Measurements from ENCODE around the gene GLT1D1.

GLT1D1 gene

DNA sequence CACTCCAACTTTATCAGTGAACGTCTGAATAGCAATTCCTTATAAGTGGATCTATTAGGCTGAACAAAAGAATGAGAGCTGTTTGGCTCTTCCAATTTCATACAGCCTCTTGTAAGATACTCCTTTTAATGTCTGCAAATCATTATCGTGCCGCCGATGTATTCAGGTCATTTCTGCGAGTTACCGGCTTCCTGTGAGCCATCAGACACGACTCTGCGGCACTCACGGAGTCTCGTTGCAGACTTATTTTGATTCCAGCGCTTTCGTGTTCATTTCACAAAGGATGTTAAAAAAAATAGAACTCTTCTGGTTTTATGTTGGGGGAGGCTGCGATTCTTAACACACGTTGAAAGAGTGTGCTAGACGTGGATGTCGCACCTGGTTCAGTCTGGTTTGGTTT, 106.6 kb downstream of the GLT1D1 start:
- no peak for TF ChIP-seq TAF1 (IDR thresholded peaks at IDR 0.05; ENCODE audit: borderline replicate concordance, insufficient read depth, low read length)

DNA sequence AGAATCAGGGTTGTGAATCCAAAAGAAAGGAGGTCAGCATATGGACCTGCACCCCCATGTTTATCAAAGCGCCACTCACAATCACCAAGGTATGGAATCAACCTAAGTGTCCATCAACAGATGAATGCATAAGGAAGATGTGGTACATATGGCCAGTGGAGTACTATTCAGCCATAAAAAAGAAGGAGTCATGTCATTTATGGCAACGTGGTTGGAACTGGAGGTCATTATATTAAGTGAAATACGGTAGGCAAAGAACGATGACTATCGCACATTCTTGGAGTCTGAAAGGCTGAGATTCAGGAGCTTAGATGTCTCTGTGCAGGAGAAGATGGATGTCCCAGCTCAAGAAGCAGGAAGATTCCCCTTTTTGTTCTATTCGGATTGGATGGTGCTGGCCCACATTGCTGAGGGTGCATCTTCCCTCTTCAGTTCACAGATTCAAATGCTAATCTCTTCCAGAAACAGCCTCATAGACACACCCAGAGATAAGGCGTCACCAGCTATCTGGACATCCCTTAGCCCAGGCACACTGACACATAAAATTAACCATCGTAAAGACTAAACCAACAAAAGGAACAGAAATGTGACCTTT, 108.1 kb downstream of the GLT1D1 start:
- no peak for TF ChIP-seq TAF1 (IDR thresholded peaks at IDR 0.05; ENCODE audit: borderline replicate concordance, insufficient read depth, low read length)
- TF ChIP-seq POLR2AphosphoS5 (IDR thresholded peaks at IDR 0.05; ENCODE audit: low read depth, low read length): no peak
- TF ChIP-seq, protein P1, sequence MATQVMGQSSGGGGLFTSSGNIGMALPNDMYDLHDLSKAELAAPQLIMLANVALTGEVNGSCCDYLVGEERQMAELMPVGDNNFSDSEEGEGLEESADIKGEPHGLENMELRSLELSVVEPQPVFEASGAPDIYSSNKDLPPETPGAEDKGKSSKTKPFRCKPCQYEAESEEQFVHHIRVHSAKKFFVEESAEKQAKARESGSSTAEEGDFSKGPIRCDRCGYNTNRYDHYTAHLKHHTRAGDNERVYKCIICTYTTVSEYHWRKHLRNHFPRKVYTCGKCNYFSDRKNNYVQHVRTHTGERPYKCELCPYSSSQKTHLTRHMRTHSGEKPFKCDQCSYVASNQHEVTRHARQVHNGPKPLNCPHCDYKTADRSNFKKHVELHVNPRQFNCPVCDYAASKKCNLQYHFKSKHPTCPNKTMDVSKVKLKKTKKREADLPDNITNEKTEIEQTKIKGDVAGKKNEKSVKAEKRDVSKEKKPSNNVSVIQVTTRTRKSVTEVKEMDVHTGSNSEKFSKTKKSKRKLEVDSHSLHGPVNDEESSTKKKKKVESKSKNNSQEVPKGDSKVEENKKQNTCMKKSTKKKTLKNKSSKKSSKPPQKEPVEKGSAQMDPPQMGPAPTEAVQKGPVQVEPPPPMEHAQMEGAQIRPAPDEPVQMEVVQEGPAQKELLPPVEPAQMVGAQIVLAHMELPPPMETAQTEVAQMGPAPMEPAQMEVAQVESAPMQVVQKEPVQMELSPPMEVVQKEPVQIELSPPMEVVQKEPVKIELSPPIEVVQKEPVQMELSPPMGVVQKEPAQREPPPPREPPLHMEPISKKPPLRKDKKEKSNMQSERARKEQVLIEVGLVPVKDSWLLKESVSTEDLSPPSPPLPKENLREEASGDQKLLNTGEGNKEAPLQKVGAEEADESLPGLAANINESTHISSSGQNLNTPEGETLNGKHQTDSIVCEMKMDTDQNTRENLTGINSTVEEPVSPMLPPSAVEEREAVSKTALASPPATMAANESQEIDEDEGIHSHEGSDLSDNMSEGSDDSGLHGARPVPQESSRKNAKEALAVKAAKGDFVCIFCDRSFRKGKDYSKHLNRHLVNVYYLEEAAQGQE (IDR thresholded peaks at IDR 0.05; ENCODE audit: insufficient read depth in 1 of 2, low read depth in 2 of 2, low read length in 2 of 2): no peak
- TF ChIP-seq FOXP2 (optimal IDR thresholded peaks at IDR 0.05; ENCODE audit: borderline replicate concordance, extremely low read depth, extremely low read length, insufficient read depth): no peak
- no peak for TF ChIP-seq SIN3A (IDR thresholded peaks at IDR 0.05; ENCODE audit: borderline replicate concordance, insufficient read depth, low read length)

DNA sequence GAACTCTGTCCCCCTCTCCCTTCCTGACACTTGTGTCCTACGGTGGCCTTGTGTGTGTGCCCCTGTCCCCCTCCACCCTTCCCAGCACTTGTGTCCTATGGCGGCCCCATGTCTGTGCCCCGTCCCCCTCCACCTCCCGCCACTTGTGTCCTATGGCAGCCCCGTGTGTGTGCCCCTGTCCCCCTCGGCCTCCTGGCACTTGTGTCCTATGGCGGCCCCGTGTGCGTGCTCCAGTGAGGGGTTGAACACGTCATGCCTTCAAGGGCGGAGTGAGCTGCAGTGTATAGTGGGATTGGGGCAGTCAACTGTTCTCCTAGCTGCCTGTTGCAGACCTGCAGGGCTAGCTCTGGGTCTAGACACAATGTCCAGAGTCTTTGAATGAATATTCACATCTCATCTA, 108.7 kb downstream of the GLT1D1 start:
- TF ChIP-seq, protein P1 (IDR thresholded peaks at IDR 0.05; ENCODE audit: insufficient read depth in 1 of 2, low read depth in 2 of 2, low read length in 2 of 2): no peak

DNA sequence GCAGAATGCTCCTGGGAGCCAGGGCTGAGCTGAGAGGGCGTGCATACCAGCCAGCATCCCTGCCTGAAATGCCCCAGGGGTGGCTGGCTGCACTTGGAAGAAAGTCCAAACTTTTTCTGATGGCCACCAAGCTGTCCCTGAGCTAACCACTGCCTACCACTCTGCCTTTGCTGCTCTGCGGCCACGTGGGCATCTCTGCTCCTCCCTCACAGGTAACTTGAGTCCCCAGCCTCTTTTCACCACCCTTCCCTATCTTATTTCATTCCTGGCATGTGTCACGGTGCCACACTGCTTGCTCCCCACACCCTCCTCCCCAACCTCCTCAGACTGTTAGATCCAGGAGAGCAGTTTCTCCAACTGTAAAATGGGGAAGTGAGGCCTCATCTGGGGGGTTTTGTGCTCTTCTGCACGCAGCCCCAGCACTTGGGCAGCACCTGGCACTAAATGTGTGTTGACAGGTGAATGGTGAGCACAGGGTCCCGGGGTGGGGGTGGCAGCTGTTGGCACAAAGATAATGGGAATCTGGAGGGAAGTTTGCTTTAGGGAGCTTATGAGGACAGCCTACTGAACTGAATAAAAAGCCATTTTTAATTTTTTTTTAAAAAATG, 113.0 kb downstream of the GLT1D1 start:
- TF ChIP-seq SIN3A (IDR thresholded peaks at IDR 0.05; ENCODE audit: borderline replicate concordance, insufficient read depth, low read length): no peak
- TF ChIP-seq, protein P1 (IDR thresholded peaks at IDR 0.05; ENCODE audit: insufficient read depth in 1 of 2, low read depth in 2 of 2, low read length in 2 of 2): no peak
- no peak for TF ChIP-seq FOXP2 (optimal IDR thresholded peaks at IDR 0.05; ENCODE audit: borderline replicate concordance, extremely low read depth, extremely low read length, insufficient read depth)
- no peak for TF ChIP-seq TAF1 (IDR thresholded peaks at IDR 0.05; ENCODE audit: borderline replicate concordance, insufficient read depth, low read length)
- no peak for TF ChIP-seq POLR2AphosphoS5 (IDR thresholded peaks at IDR 0.05; ENCODE audit: low read depth, low read length)

DNA sequence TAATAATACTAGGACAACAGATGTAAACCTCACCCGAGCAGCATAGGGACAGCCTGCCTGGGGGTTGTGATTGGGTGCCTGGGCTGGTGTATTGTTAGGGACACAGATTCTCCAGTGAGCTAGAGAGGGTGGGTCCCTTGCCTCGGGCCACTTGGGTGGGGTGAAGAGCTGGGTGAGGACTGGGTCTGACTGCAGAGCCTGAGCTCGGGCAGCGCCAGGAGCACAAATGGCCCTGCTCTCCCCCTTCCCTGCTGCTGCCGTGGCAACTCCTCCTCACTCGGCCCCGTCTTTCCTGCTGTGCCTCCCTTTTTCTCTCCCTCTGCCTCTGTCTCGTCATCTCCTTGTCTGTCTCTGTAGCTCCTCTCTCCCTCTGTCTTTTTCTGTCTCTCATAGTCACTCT, 115.4 kb downstream of the GLT1D1 start:
- TF ChIP-seq, protein P1 (IDR thresholded peaks at IDR 0.05; ENCODE audit: insufficient read depth in 1 of 2, low read depth in 2 of 2, low read length in 2 of 2): no peak
- no peak for TF ChIP-seq FOXP2 (optimal IDR thresholded peaks at IDR 0.05; ENCODE audit: borderline replicate concordance, extremely low read depth, extremely low read length, insufficient read depth)
- no peak for TF ChIP-seq TAF1 (IDR thresholded peaks at IDR 0.05; ENCODE audit: borderline replicate concordance, insufficient read depth, low read length)
- TF ChIP-seq SIN3A (IDR thresholded peaks at IDR 0.05; ENCODE audit: borderline replicate concordance, insufficient read depth, low read length): no peak
- no peak for TF ChIP-seq POLR2AphosphoS5 (IDR thresholded peaks at IDR 0.05; ENCODE audit: low read depth, low read length)

Measured in PFSK-1 (cell line).